ENCODE measurements around the gene TTC31. TPM values are rescaled to one million over a fixed set of nuclear protein-coding genes. Genes with fewer than 3 reads are reported as not detected.
"Not testable (repeated sequence)": the region's sequence is repeated elsewhere in the genome, so short reads cannot be mapped to it uniquely, and the experiment has no call there.

Gene TTC31
- total RNA-seq, 1 donor from 2014 or later: 16.8 TPM

GRCh38 chr2:74457549-74458131 is 25.2 kb upstream of the TTC31 start:
- Mint-ChIP-seq H3K4me3 (ENCODE audit: unreplicated experiment) (peak overlapping the region; percentile 98), H3K4me1 (ENCODE audit: unreplicated experiment) (peaks cover 38% of the 10 kb centered on the region)
- peak; percentile 57 for DNase-seq (ENCODE audit: low spot score)

GRCh38 chr2:74458132-74458937 is 24.5 kb upstream of the TTC31 start, which contains the start of gene WBP1:
WBP1 (plus strand) TSS chr2:74458438; CDS start chr2:74458603, 165 bp downstream.
- no peak for TF ChIP-seq CTCF (IDR thresholded peaks at IDR 0.05; ENCODE audit: unreplicated experiment)
- Mint-ChIP-seq H3K27ac (ENCODE audit: unreplicated experiment) (peak within 1 kb of the TSS; percentile 89), H3K36me3 (ENCODE audit: low read depth, unreplicated experiment) (peaks cover 14% of the 10 kb centered on the region), H3K4me1 (ENCODE audit: unreplicated experiment) (peaks cover 37% of the 10 kb centered on the region), H3K27me3 (ENCODE audit: unreplicated experiment) (peaks cover 15% of the 10 kb centered on the region), H3K4me3 (ENCODE audit: unreplicated experiment) (peak within 1 kb of the TSS; percentile 98), H3K9me3 (ENCODE audit: unreplicated experiment) (no peaks in the 10 kb centered on the region)
- DNase-seq (ENCODE audit: low spot score): peak; percentile 97

More at GRCh38 chr2:74457549-74458131, 25.2 kb upstream of the TTC31 start:
- Mint-ChIP-seq H3K27ac (ENCODE audit: unreplicated experiment) (peak overlapping the region; percentile 89), H3K36me3 (ENCODE audit: low read depth, unreplicated experiment) (peaks cover 7% of the 10 kb centered on the region), H3K27me3 (ENCODE audit: unreplicated experiment) (peaks cover 9% of the 10 kb centered on the region), H3K9me3 (ENCODE audit: unreplicated experiment) (no peaks in the 10 kb centered on the region)
- TF ChIP-seq CTCF (IDR thresholded peaks at IDR 0.05; ENCODE audit: unreplicated experiment): no peak

GRCh38 chr2:74458938-74459363 is 23.9 kb upstream of the TTC31 start:
- DNase-seq (ENCODE audit: low spot score): no peak
- peak overlapping the region; percentile 98 for H3K4me3 Mint-ChIP-seq (ENCODE audit: unreplicated experiment)
- peaks cover 17% of the 10 kb centered on the region for H3K27me3 Mint-ChIP-seq (ENCODE audit: unreplicated experiment)
- peaks cover 38% of the 10 kb centered on the region for H3K4me1 Mint-ChIP-seq (ENCODE audit: unreplicated experiment)
- H3K27ac Mint-ChIP-seq (ENCODE audit: unreplicated experiment): peak overlapping the region; percentile 89
- peaks cover 14% of the 10 kb centered on the region for H3K36me3 Mint-ChIP-seq (ENCODE audit: low read depth, unreplicated experiment)
- no peaks in the 10 kb centered on the region for H3K9me3 Mint-ChIP-seq (ENCODE audit: unreplicated experiment)
- no peak for TF ChIP-seq CTCF (IDR thresholded peaks at IDR 0.05; ENCODE audit: unreplicated experiment)

GRCh38 chr2:74459503-74460118 is 23.3 kb upstream of the TTC31 start:
- peaks cover 20% of the 10 kb centered on the region for H3K27me3 Mint-ChIP-seq (ENCODE audit: unreplicated experiment)
- peak overlapping the region; percentile 76 for H3K27ac Mint-ChIP-seq (ENCODE audit: unreplicated experiment)
- peak overlapping the region; percentile 98 for H3K4me3 Mint-ChIP-seq (ENCODE audit: unreplicated experiment)
- peaks cover 13% of the 10 kb centered on the region for H3K36me3 Mint-ChIP-seq (ENCODE audit: low read depth, unreplicated experiment)
- not testable (repeated sequence) for DNase-seq (ENCODE audit: low spot score); H3K9me3 Mint-ChIP-seq (ENCODE audit: unreplicated experiment)
- peaks cover 41% of the 10 kb centered on the region for H3K4me1 Mint-ChIP-seq (ENCODE audit: unreplicated experiment)

GRCh38 chr2:74460187-74460586 is 22.7 kb upstream of the TTC31 start:
- DNase-seq (ENCODE audit: low spot score); H3K27ac Mint-ChIP-seq (ENCODE audit: unreplicated experiment); H3K36me3 Mint-ChIP-seq (ENCODE audit: low read depth, unreplicated experiment); H3K9me3 Mint-ChIP-seq (ENCODE audit: unreplicated experiment): not testable (repeated sequence)
- H3K4me3 Mint-ChIP-seq (ENCODE audit: unreplicated experiment): peak overlapping the region; percentile 98
- peaks cover 20% of the 10 kb centered on the region for H3K27me3 Mint-ChIP-seq (ENCODE audit: unreplicated experiment)
- peaks cover 37% of the 10 kb centered on the region for H3K4me1 Mint-ChIP-seq (ENCODE audit: unreplicated experiment)

All from endothelial cell (in vitro differentiated cells).